ENCODE results near the gene KRTAP23-1.

KRTAP23-1 gene

GRCh38 chr21:30348506-30348905, at the start of gene KRTAP23-1:
KRTAP23-1 (minus strand) TSS chr21:30348606; CDS start chr21:30348606, 0 bp downstream.
- in situ Hi-C loops (cut with HindIII; ENCODE audit: low pct_unique_long_range_greater_than_20kb, low sequenced_read_pairs) = no loop called here
- TF ChIP-seq JUND (IDR thresholded peaks at IDR 0.05; ENCODE audit: low read depth) = no peak

GRCh38 chr21:30395731-30396130, 47.3 kb upstream of the KRTAP23-1 start, which contains the start of gene KRTAP13-1:
KRTAP13-1 (plus strand) TSS chr21:30396031; CDS start chr21:30396087, 56 bp downstream.
- DNase-seq (ENCODE audit: low read depth in 1 of 2, low spot score in 1 of 2) = no peak
- no peak for TF ChIP-seq JUND (IDR thresholded peaks at IDR 0.05; ENCODE audit: low read depth)
- in situ Hi-C loops (cut with HindIII; ENCODE audit: low pct_unique_long_range_greater_than_20kb, low sequenced_read_pairs) = no loop called here

More at GRCh38 chr21:30348506-30348905, at the start of gene KRTAP23-1:
- DNase-seq (ENCODE audit: low read depth in 1 of 2, low spot score in 1 of 2) = no peak

GRCh38 chr21:30391492-30392025, 43.2 kb upstream of the KRTAP23-1 start:
- no peak for TF ChIP-seq JUND (IDR thresholded peaks at IDR 0.05; ENCODE audit: low read depth)
- DNase-seq (ENCODE audit: low read depth in 1 of 2, low spot score in 1 of 2) = no peak

GRCh38 chr21:30382201-30382600, 33.8 kb upstream of the KRTAP23-1 start:
- no peak for DNase-seq (ENCODE audit: low read depth in 1 of 2, low spot score in 1 of 2)
- in situ Hi-C loops (cut with HindIII; ENCODE audit: low pct_unique_long_range_greater_than_20kb, low sequenced_read_pairs) = no loop called here
- no peak for TF ChIP-seq JUND (IDR thresholded peaks at IDR 0.05; ENCODE audit: low read depth)

More at GRCh38 chr21:30391492-30392025, 43.2 kb upstream of the KRTAP23-1 start:
- in situ Hi-C loops (cut with HindIII; ENCODE audit: low pct_unique_long_range_greater_than_20kb, low sequenced_read_pairs) = no loop called here

GRCh38 chr21:30372139-30372770, 23.8 kb upstream of the KRTAP23-1 start, which contains the start of gene KRTAP13-2:
KRTAP13-2 (minus strand) TSS chr21:30372271; CDS start chr21:30372213, 58 bp downstream.
- TF ChIP-seq JUND (IDR thresholded peaks at IDR 0.05; ENCODE audit: low read depth) = no peak
- in situ Hi-C loops (cut with HindIII; ENCODE audit: low pct_unique_long_range_greater_than_20kb, low sequenced_read_pairs) = no loop called here
- DNase-seq (ENCODE audit: low read depth in 1 of 2, low spot score in 1 of 2) = no peak

GRCh38 chr21:30355906-30356305, 7.5 kb upstream of the KRTAP23-1 start:
- in situ Hi-C loops (cut with HindIII; ENCODE audit: low pct_unique_long_range_greater_than_20kb, low sequenced_read_pairs) = no loop called here
- DNase-seq (ENCODE audit: low read depth in 1 of 2, low spot score in 1 of 2) = no peak
- no peak for TF ChIP-seq JUND (IDR thresholded peaks at IDR 0.05; ENCODE audit: low read depth)

GRCh38 chr21:30354308-30355005, 6.1 kb upstream of the KRTAP23-1 start:
- DNase-seq (ENCODE audit: low read depth in 1 of 2, low spot score in 1 of 2) = no peak
- no peak for TF ChIP-seq JUND (IDR thresholded peaks at IDR 0.05; ENCODE audit: low read depth)
- in situ Hi-C loops (cut with HindIII; ENCODE audit: low pct_unique_long_range_greater_than_20kb, low sequenced_read_pairs) = no loop called here

GRCh38 chr21:30351534-30351933, 3.1 kb upstream of the KRTAP23-1 start:
- in situ Hi-C loops (cut with HindIII; ENCODE audit: low pct_unique_long_range_greater_than_20kb, low sequenced_read_pairs) = no loop called here
- no peak for TF ChIP-seq JUND (IDR thresholded peaks at IDR 0.05; ENCODE audit: low read depth)
- DNase-seq (ENCODE audit: low read depth in 1 of 2, low spot score in 1 of 2) = no peak

- in situ Hi-C loops (cut with HindIII; ENCODE audit: low pct_unique_long_range_greater_than_20kb, low sequenced_read_pairs) = no loop called here
- no peak for DNase-seq (ENCODE audit: low read depth in 1 of 2, low spot score in 1 of 2)
- no peak for TF ChIP-seq JUND (IDR thresholded peaks at IDR 0.05; ENCODE audit: low read depth)
Observed at GRCh38 chr21:30349572-30349971, 1.2 kb upstream of the KRTAP23-1 start.

GRCh38 chr21:30345014-30345413, 3.4 kb downstream of the KRTAP23-1 start:
- no peak for DNase-seq (ENCODE audit: low read depth in 1 of 2, low spot score in 1 of 2)
- no peak for TF ChIP-seq JUND (IDR thresholded peaks at IDR 0.05; ENCODE audit: low read depth)
- in situ Hi-C loops (cut with HindIII; ENCODE audit: low pct_unique_long_range_greater_than_20kb, low sequenced_read_pairs) = no loop called here

GRCh38 chr21:30340714-30341573, 7.5 kb downstream of the KRTAP23-1 start:
- TF ChIP-seq JUND (IDR thresholded peaks at IDR 0.05; ENCODE audit: low read depth) = no peak
- peak; percentile 38 to 79 for DNase-seq (ENCODE audit: low read depth in 1 of 2, low spot score in 1 of 2)
- in situ Hi-C loops (cut with HindIII; ENCODE audit: low pct_unique_long_range_greater_than_20kb, low sequenced_read_pairs) = no loop called here

- in situ Hi-C loops (cut with HindIII; ENCODE audit: low pct_unique_long_range_greater_than_20kb, low sequenced_read_pairs) = no loop called here
- no peak for TF ChIP-seq JUND (IDR thresholded peaks at IDR 0.05; ENCODE audit: low read depth)
- DNase-seq (ENCODE audit: low read depth in 1 of 2, low spot score in 1 of 2) = no peak
Observed at GRCh38 chr21:30338717-30339116, 9.7 kb downstream of the KRTAP23-1 start.
